IMR-90 (cell line): Measurements from ENCODE around the gene SLC15A2. TPM values are rescaled to one million over a fixed set of nuclear protein-coding genes. Genes with fewer than 3 reads are reported as not detected.

ENCODE experiments used
- ATAC-seq: fragments of 200-7000 bp; cut with Tn5 transposase; 2 replicates; pipeline ENCODE4 v1.9.1; 2020; ENCODE audit warnings: low read depth, mild to moderate bottlenecking, moderate library complexity
- BruUV-seq: library from RNA; stranded (reverse); fragments of 400-500 nt; replicated peaks from 2 replicates; lab custom pipeline; 2021; lab: Mats Ljungman, UMichigan
- CTCF ChIA-PET: fragments of 300-600 bp; formaldehyde crosslinking; extraction: SDS; loops from one replicate; lab custom pipeline; 2021; ENCODE audit warnings: antibody characterized with exemption; lab: Yijun Ruan, JAX
- POLR2A ChIA-PET: fragments of 300-600 bp; sonication (Branson Sonifier 250); formaldehyde crosslinking; loops from one replicate; lab custom pipeline; 2022; ENCODE audit warnings: antibody characterized with exemption; ENCODE audit not compliant: unreplicated experiment; lab: Charles Lee
- DNase-seq: peaks from one replicate; pipeline ENCODE4 v3.0.0; 2013
- H2AFZ ChIP-seq: replicated peaks from 2 replicates; pipeline ENCODE3; 2013; ENCODE audit warnings: low read length, mild to moderate bottlenecking; ENCODE audit not compliant: poor library complexity
- H2AK5ac ChIP-seq: 2 replicates; pipeline ENCODE4 v1.6.1; 2013; ENCODE audit warnings: low read depth, low read length, inconsistent platforms
- H2AK9ac ChIP-seq: replicated peaks from 2 replicates; pipeline ENCODE3; 2013; ENCODE audit warnings: mild to moderate bottlenecking, low read depth, low read length, moderate library complexity; ENCODE audit not compliant: poor library complexity
- H2BK120ac ChIP-seq: 2 replicates; pipeline ENCODE4 v1.6.1; 2013; ENCODE audit warnings: low read depth, low read length, inconsistent platforms
- H2BK15ac ChIP-seq: 3 replicates; pipeline ENCODE4 v1.6.1; 2013; ENCODE audit warnings: low read depth, low read length, inconsistent platforms
- H2BK20ac ChIP-seq: 2 replicates; pipeline ENCODE4 v1.6.1; 2013; ENCODE audit warnings: low read depth, mild to moderate bottlenecking, inconsistent platforms, low read length, moderate library complexity
- H2BK5ac ChIP-seq: 2 replicates; pipeline ENCODE4 v1.6.1; 2013; ENCODE audit warnings: mild to moderate bottlenecking, low read depth, low read length, inconsistent platforms; ENCODE audit not compliant: poor library complexity, severe bottlenecking
- H3K14ac ChIP-seq: replicated peaks from 2 replicates; pipeline ENCODE4 v1.6.1; 2013; ENCODE audit warnings: low read depth, low read length, inconsistent platforms
- H3K18ac ChIP-seq: 2 replicates; pipeline ENCODE4 v1.6.1; 2013; ENCODE audit warnings: low read depth, low read length, control low read depth
- H3K23ac ChIP-seq: 2 replicates; pipeline ENCODE4 v1.6.1; 2013; ENCODE audit warnings: low read depth, low read length, inconsistent platforms
- H3K27ac ChIP-seq: 2 replicates; pipeline ENCODE4 v1.5.1; 2013; ENCODE audit warnings: mild to moderate bottlenecking, control low read depth, low read length; ENCODE audit not compliant: insufficient read depth
- H3K27me3 ChIP-seq: 2 replicates; pipeline ENCODE4 v1.6.1; 2013; ENCODE audit warnings: low read length; ENCODE audit not compliant: control insufficient read depth, insufficient read depth
- H3K36me3 ChIP-seq: 2 replicates; pipeline ENCODE4 v1.6.1; 2013; ENCODE audit warnings: low read length, mixed read lengths; ENCODE audit not compliant: control insufficient read depth, insufficient read depth
- H3K4ac ChIP-seq: 2 replicates; pipeline ENCODE4 v1.6.1; 2013; ENCODE audit warnings: low read depth, low read length, inconsistent platforms
- H3K4me1 ChIP-seq: 2 replicates; pipeline ENCODE4 v1.6.1; 2013; ENCODE audit warnings: low read length, mixed read lengths; ENCODE audit not compliant: control insufficient read depth, insufficient read depth
- H3K4me2 ChIP-seq: 2 replicates; pipeline ENCODE4 v1.6.1; 2013; ENCODE audit warnings: low read depth, mild to moderate bottlenecking, control low read depth, low read length, moderate library complexity
- H3K4me3 ChIP-seq: 2 replicates; pipeline ENCODE4 v1.5.1; 2013; ENCODE audit warnings: low read depth, mild to moderate bottlenecking, control low read depth, low read length, moderate library complexity; ENCODE audit not compliant: insufficient read depth
- H3K56ac ChIP-seq: 2 replicates; pipeline ENCODE4 v1.6.1; 2013; ENCODE audit warnings: low read length, inconsistent platforms; ENCODE audit not compliant: insufficient read depth; ENCODE audit errors: extremely low read depth
- H3K79me1 ChIP-seq, 2 experiments: 2 replicates each; pipeline ENCODE4 v1.6.1; 2013; ENCODE audit warnings: low read length in 2 of 2, inconsistent platforms in 1 of 2, low read depth in 1 of 2
- H3K9ac ChIP-seq: 2 replicates; pipeline ENCODE4 v1.6.1; 2013; ENCODE audit warnings: low read depth, low read length, control low read depth
- H3K9me1 ChIP-seq: 2 replicates; pipeline ENCODE4 v1.6.1; 2013; ENCODE audit warnings: low read length, inconsistent platforms; ENCODE audit not compliant: insufficient read depth
- H3K9me3 ChIP-seq: 2 replicates; pipeline ENCODE4 v1.6.1; 2013; ENCODE audit warnings: low read length; ENCODE audit not compliant: control insufficient read depth, insufficient read depth
- H4K20me1 ChIP-seq: 2 replicates; pipeline ENCODE4 v1.6.1; 2013; ENCODE audit warnings: low read length, inconsistent platforms; ENCODE audit not compliant: insufficient read depth
- H4K5ac ChIP-seq: 2 replicates; pipeline ENCODE4 v1.6.1; 2013; ENCODE audit warnings: mild to moderate bottlenecking, low read depth, low read length, control low read depth
- H4K8ac ChIP-seq, 2 experiments: 2 replicates each; pipeline ENCODE4 v1.6.1; 2013; ENCODE audit warnings: low read depth in 2 of 2, low read length in 2 of 2, control low read depth in 1 of 2, inconsistent platforms in 1 of 2
- H4K91ac ChIP-seq: 2 replicates; pipeline ENCODE4 v1.6.1; 2013; ENCODE audit warnings: low read depth, low read length, inconsistent platforms; ENCODE audit not compliant: insufficient read depth
- BHLHE40 ChIP-seq: fragments of 150-350 bp; IDR thresholded peaks from 2 replicates; pipeline ENCODE4 v1.6.1; 2016; ENCODE audit warnings: mild to moderate bottlenecking, low read depth, low read length
- CEBPB ChIP-seq: IDR thresholded peaks from 2 replicates; pipeline ENCODE4 v1.6.1; 2012; ENCODE audit warnings: low read depth, low read length, improper control_type of control experiment
- CHD1 ChIP-seq: IDR thresholded peaks from 2 replicates; pipeline ENCODE4 v1.6.1; 2012; ENCODE audit warnings: low read depth, low read length, improper control_type of control experiment
- CTCF ChIP-seq: conservative IDR thresholded peaks from 2 replicates; pipeline ENCODE4 v1.5.1; 2012; ENCODE audit warnings: mild to moderate bottlenecking, low read depth, low read length, improper control_type of control experiment
- FOS ChIP-seq: fragments of 150-350 bp; IDR thresholded peaks from 2 replicates; pipeline ENCODE4 v1.6.1; 2016; ENCODE audit warnings: low read depth, low read length
- MAFK ChIP-seq: IDR thresholded peaks from 2 replicates; pipeline ENCODE4 v1.6.1; 2012; ENCODE audit warnings: low read depth, low read length, improper control_type of control experiment
- MAZ ChIP-seq: IDR thresholded peaks from 2 replicates; pipeline ENCODE4 v1.6.1; 2012; ENCODE audit warnings: low read depth, mild to moderate bottlenecking, low read length, improper control_type of control experiment, moderate library complexity, borderline replicate concordance
- MXI1 ChIP-seq: IDR thresholded peaks from 2 replicates; pipeline ENCODE4 v1.6.1; 2012; ENCODE audit warnings: low read depth, mild to moderate bottlenecking, low read length, moderate library complexity, borderline replicate concordance
- NFE2L2 ChIP-seq: fragments of 150-350 bp; IDR thresholded peaks from 2 replicates; pipeline ENCODE4 v1.6.1; 2016; ENCODE audit warnings: low read depth, mild to moderate bottlenecking, low read length
- POLR2A ChIP-seq: IDR thresholded peaks from 2 replicates; pipeline ENCODE4 v1.6.1; 2012; ENCODE audit warnings: mild to moderate bottlenecking, low read depth, low read length
- RAD21 ChIP-seq: IDR thresholded peaks from 2 replicates; pipeline ENCODE4 v1.6.1; 2012; ENCODE audit warnings: low read length, improper control_type of control experiment
- RCOR1 ChIP-seq: IDR thresholded peaks from 2 replicates; pipeline ENCODE4 v1.6.1; 2012; ENCODE audit warnings: mild to moderate bottlenecking, low read length, improper control_type of control experiment; ENCODE audit not compliant: insufficient replicate concordance
- RFX5 ChIP-seq: IDR thresholded peaks from 2 replicates; pipeline ENCODE4 v1.8.0; 2012; ENCODE audit warnings: low read depth, mild to moderate bottlenecking, low read length, moderate library complexity
- SMC3 ChIP-seq: fragments of 150-350 bp; IDR thresholded peaks from 2 replicates; pipeline ENCODE4 v1.6.1; 2016; ENCODE audit warnings: low read depth, mild to moderate bottlenecking, antibody characterized with exemption, low read length, moderate library complexity
- USF2 ChIP-seq: fragments of 150-350 bp; IDR thresholded peaks from 2 replicates; pipeline ENCODE4 v1.6.1; 2017; ENCODE audit warnings: mild to moderate bottlenecking, antibody characterized with exemption, low read length, low read depth
- whole genome bisulfite sequencing, 2 experiments: methylation state at CpG; one replicate each; pipeline versions ENCODE4 v1.1.5 to v1.1.7; 2013; ENCODE audit warnings: missing lambda C conversion rate in 2 of 2; ENCODE audit not compliant: insufficient read length in 1 of 2; ENCODE audit errors: extremely low coverage in 2 of 2; 5-methylcytosine and 5-hydroxymethylcytosine counted together
- dilution Hi-C: fragments of 300-500 bp; cut with HindIII; formaldehyde crosslinking; loops from one replicate; pipeline ENCODE4 v1.14.3; 2018; ENCODE audit warnings: low sequenced_read_pairs; ENCODE audit not compliant: unreplicated experiment
- in situ Hi-C: fragments of 300-500 bp; cut with MboI; formaldehyde crosslinking; loops from 3 replicates; pipeline ENCODE4 v1.14.3; 2019; ENCODE audit warnings: low sequenced_read_pairs, inconsistent platforms, mixed read lengths
- intact Hi-C: fragments of 100-400 bp; cut with micrococcal nuclease; formaldehyde crosslinking; loops from 2 replicates; pipeline ENCODE4 v1.10.0; 2022
- polyA plus RNA-seq, 3 experiments: library from polyadenylated mRNA; depleted of rRNA; stranded (reverse); fragments of >200 nt; gene quantifications; 2 replicates each; pipeline ENCODE4 v1.2.3, GENCODE V29; 2012; ENCODE audit warnings: low replicate concordance in 1 of 3
- total RNA-seq: library from RNA; depleted of rRNA; stranded (reverse); fragments of >200 nt; gene quantifications from 2 replicates; pipeline ENCODE4 v1.2.3, GENCODE V29; 2012
- TF ChIP-seq, protein P1 (sequence below): fragments of 150-350 bp; IDR thresholded peaks from 2 replicates; pipeline ENCODE4 v1.6.1; 2016; ENCODE audit warnings: low read depth, mild to moderate bottlenecking, low read length, moderate library complexity, borderline replicate concordance

The SLC15A2 gene
- total and polyA plus RNA-seq, 2 of the 4 experiments (the other 2 are of a cell fraction), result 0.18 to 0.31 TPM

GRCh38 chr3:121948641-121949040, 54.4 kb downstream of the SLC15A2 start:
- ATAC-seq (no peak), DNase-seq (no peak)
- dilution Hi-C loops, result no loop called here
- Histone ChIP-seq H3K18ac (no peak overlapping the region), H2AFZ (no peak overlapping the region), H3K9me3 (no peaks in the 10 kb centered on the region), H3K4ac (no peak overlapping the region), H3K36me3 (no peaks in the 10 kb centered on the region), H2AK9ac (no peak overlapping the region), H4K5ac (no peak overlapping the region), H3K27me3 (no peaks in the 10 kb centered on the region), H3K56ac (no peak overlapping the region), H3K9ac (no peak overlapping the region), H2BK20ac (no peak overlapping the region), H3K4me1 (no peaks in the 10 kb centered on the region), H4K91ac (no peak overlapping the region), H3K9me1 (no peaks in the 10 kb centered on the region), H2BK15ac (no peak overlapping the region), H3K14ac (no peak overlapping the region), H4K20me1 (no peaks in the 10 kb centered on the region), H4K8ac (no peak overlapping the region), H3K23ac (no peak overlapping the region), H2BK120ac (no peak overlapping the region), H3K4me3 (no peak overlapping the region), H3K27ac (no peak overlapping the region), H3K79me1 (no peaks in the 10 kb centered on the region), H2BK5ac (no peak overlapping the region), H3K4me2 (no peak overlapping the region), H2AK5ac (no peak overlapping the region)
- intact Hi-C loops, result no loop called here
- no CpG with 5 or more reads among the region's 1 CpG for WGBS, 2 experiments
- POLR2A ChIA-PET, result no interaction called here
- TF ChIP-seq CEBPB (no peak), RAD21 (no peak), RCOR1 (no peak), FOS (no peak), SMC3 (no peak), NFE2L2 (no peak), BHLHE40 (no peak), MAFK (no peak), USF2 (no peak), CTCF (no peak), MAZ (no peak), POLR2A (no peak), RFX5 (no peak), MXI1 (no peak), CHD1 (no peak)
- TF ChIP-seq, protein P1, sequence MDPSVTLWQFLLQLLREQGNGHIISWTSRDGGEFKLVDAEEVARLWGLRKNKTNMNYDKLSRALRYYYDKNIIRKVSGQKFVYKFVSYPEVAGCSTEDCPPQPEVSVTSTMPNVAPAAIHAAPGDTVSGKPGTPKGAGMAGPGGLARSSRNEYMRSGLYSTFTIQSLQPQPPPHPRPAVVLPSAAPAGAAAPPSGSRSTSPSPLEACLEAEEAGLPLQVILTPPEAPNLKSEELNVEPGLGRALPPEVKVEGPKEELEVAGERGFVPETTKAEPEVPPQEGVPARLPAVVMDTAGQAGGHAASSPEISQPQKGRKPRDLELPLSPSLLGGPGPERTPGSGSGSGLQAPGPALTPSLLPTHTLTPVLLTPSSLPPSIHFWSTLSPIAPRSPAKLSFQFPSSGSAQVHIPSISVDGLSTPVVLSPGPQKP, result no peak
- no TSS peak for BruUV-seq
- CTCF ChIA-PET, result interaction anchor here (0.8 to 1.3 kb wide), 2 partner anchors 9 to 24 kb away, joined by 4 to 10 read pairs; no protein-coding TSS in a partner anchor
- in situ Hi-C loops, result no loop called here
